HG02938 (cell line): ENCODE data around the gene MOB3B.
"Not testable (repeated sequence)": the region's sequence is repeated elsewhere in the genome, so short reads cannot be mapped to it uniquely, and the experiment has no call there.

Experiments used
- ATAC-seq: cut with Tn5 transposase; IDR thresholded peaks from one replicate; pipeline ENCODE4 v1.9.1; 2021; ENCODE audit warnings: mild to moderate bottlenecking, moderate library complexity; ENCODE audit not compliant: unreplicated experiment

Gene MOB3B

GRCh38 chr9:27451207-27451797 lies 78.3 kb downstream of the MOB3B start:
- no peak for ATAC-seq

- ATAC-seq, result no peak
Observed at GRCh38 chr9:27450752-27451151, 78.9 kb downstream of the MOB3B start.

- not testable (repeated sequence) for ATAC-seq
Observed at GRCh38 chr9:27448356-27448755, 81.3 kb downstream of the MOB3B start.

GRCh38 chr9:27447031-27447683 lies 82.5 kb downstream of the MOB3B start:
- no peak for ATAC-seq

DNA sequence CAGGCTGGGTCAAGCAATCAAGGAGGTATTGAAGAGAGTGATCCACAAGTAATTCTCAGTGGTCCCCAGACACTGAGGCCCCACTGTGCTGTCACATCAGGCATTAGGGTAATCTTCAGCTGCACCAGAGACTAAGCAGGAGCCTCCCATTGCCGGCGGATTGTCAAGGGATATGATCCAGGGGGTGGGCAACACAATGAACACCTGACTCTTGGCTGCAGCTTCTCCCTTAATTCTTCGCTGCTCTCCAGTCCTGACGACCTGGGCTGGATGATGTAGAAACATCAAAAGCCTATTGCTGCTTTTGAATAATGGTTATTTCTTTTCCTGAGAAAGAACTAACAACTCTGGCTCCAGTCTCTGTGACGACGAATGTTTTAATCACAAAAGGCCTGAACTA lies 83.9 kb downstream of the MOB3B start:
- no peak for ATAC-seq

DNA sequence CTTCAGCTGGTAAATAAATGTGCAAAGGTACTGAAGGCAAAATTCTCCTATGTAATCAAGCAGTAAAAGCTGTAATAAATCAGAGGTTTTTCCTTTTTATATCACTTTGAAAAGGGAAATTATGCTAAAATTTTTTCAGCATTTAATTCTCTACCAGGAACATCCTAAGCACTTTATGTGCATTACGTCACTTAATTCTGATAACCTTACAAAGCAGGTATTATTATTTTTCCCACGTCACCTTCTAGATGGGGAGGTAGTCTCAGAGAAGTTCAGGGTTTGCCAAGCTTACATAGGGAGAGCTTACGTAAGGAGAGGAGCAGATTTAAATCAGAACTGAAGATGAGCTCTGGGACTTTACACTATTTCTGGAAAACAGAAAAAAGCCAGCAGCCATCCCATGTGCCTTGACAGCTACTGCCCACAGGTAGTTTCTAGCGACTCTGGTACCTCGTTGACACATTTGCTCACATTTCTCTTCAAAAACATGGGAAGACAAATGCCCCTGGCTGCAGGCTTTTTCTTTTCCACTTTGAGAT lies 84.5 kb downstream of the MOB3B start:
- ATAC-seq, result no peak

- ATAC-seq, result no peak
Observed at GRCh38 chr9:27442464-27442863, 87.2 kb downstream of the MOB3B start.

GRCh38 chr9:27441741-27442070 lies 87.9 kb downstream of the MOB3B start:
- peak; percentile 99 for ATAC-seq

- no peak for ATAC-seq
Observed at GRCh38 chr9:27440888-27441740, 88.5 kb downstream of the MOB3B start.

- ATAC-seq, result no peak
Observed at GRCh38 chr9:27438522-27438921, 91.1 kb downstream of the MOB3B start.

GRCh38 chr9:27437652-27438373 lies 91.8 kb downstream of the MOB3B start:
- no peak for ATAC-seq

DNA sequence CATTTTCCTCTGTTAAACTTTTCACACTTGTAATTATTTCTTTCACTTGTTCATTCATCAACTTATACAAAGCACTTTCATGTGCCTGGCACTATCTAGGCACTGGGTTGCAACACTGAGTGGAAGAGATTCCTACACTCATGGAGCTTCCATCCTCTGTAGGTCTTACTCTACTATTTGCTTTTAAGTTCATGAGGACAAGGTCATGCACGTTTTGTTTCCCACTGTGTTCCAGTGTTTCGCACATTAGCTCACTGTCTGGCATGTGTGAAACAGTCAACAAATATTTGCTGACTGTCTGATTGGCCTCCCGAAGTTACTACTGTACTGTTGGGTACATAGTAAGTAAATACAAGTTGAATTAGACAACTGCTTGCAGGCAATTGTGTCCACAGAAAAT lies 93.4 kb downstream of the MOB3B start:
- ATAC-seq, result no peak

DNA sequence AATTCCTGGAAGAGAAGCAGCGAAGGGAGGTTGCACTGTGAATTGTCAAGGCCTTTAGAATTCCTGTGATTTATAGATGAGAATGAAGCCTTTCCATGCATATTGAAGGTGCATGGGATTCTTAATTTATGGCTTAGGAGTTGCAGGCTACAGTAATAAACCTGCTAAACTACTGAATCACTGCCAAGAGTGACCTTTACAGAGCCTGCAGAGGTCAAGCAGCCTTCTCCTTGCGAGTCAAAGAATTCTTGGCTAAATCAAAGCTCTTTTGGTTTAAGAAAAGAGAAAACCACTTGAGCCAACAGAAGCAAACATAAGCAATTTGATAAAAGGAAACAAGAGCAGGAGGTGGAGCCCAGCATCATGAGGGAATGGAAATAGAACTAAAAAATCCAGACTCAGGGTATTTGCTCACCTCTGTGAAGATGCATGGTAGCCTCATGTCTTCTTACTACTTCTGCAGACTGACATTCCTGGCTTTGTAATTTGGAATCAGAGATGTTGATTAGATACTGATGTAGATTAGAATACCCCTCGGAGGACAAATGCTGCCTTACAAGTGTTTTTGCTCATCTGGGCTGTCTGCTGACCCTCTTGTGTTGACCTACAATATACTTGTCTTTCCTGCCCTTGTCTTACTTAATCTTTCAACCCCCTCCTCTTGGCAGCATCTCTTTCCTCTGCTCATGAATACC lies 95.8 kb downstream of the MOB3B start:
- ATAC-seq, result no peak

GRCh38 chr9:27432308-27432707 lies 97.3 kb downstream of the MOB3B start:
- no peak for ATAC-seq

DNA sequence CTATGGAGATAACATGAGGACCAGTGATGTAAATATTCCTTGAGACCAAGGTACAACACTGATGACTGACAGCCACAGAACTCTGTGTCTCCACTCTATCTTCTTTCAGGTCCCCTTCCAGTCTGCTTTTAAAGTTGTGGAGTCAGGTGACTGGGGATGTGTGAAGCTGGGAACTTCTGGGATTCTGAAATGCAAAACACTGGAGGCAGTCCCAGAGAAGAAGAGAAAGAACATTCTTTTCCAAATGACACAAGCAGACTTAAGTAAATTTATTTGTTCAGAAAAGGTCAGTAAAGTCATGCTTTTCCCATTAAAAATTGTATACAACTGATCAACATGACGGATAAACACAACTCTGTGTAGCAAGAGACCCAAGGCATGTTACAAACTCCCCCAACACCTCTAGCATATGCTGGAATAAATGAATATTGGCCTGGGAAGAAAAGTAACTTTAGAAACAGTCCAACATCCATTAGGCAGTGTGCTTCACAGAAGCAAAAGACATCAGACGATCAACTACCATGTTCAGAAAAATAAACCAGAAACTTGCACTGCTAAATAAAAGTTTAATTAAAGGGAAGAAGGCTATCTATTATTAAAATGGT lies 98.0 kb downstream of the MOB3B start:
- ATAC-seq, result no peak

GRCh38 chr9:27430750-27431535 lies 98.7 kb downstream of the MOB3B start:
- ATAC-seq, result no peak

- no peak for ATAC-seq
Observed at GRCh38 chr9:27429917-27430316, 99.7 kb downstream of the MOB3B start.

- no peak for ATAC-seq
Observed at GRCh38 chr9:27429436-27429835, 100.2 kb downstream of the MOB3B start.

GRCh38 chr9:27428551-27428950 lies 101.1 kb downstream of the MOB3B start:
- ATAC-seq, result no peak
